Progenitor cell of endocrine pancreas (in vitro differentiated cells): ENCODE results near the gene PDE1C. TPM values are rescaled to one million over a fixed set of nuclear protein-coding genes. Genes with fewer than 3 reads are reported as not detected.

Experiments
- DNase-seq: peaks from one replicate; pipeline ENCODE4 v3.0.0; 2021; ENCODE audit warnings: low spot score; ENCODE audit not compliant: unreplicated experiment
- H3K27ac Mint-ChIP-seq: 2 replicates; pipeline ENCODE4 v1.8.0; 2021; ENCODE audit warnings: mild to moderate bottlenecking, moderate library complexity, mixed read lengths
- H3K27me3 Mint-ChIP-seq: 2 replicates; pipeline ENCODE4 v1.8.0; 2021; ENCODE audit warnings: mixed read lengths
- H3K36me3 Mint-ChIP-seq: 2 replicates; pipeline ENCODE4 v1.8.0; 2022; ENCODE audit warnings: mixed read lengths; ENCODE audit not compliant: insufficient read depth
- H3K4me1 Mint-ChIP-seq: 2 replicates; pipeline ENCODE4 v1.8.0; 2021; ENCODE audit warnings: low read depth, mixed read lengths
- H3K4me3 Mint-ChIP-seq: 2 replicates; pipeline ENCODE4 v1.8.0; 2021; ENCODE audit warnings: low read depth, mild to moderate bottlenecking, moderate library complexity, mixed read lengths
- H3K9me3 Mint-ChIP-seq: 2 replicates; pipeline ENCODE4 v1.8.0; 2021; ENCODE audit warnings: low read depth, mixed read lengths
- total RNA-seq: library from RNA; stranded (reverse); gene quantifications from 2 replicates; pipeline ENCODE4 v1.2.1, GENCODE V29; 2021
- TF ChIP-seq, protein P1 (sequence below): fragments of 200-600 bp; sonication (generic); IDR thresholded peaks from one replicate; pipeline ENCODE4 v1.5.0; 2021; ENCODE audit warnings: antibody characterized with exemption, mild to moderate bottlenecking; ENCODE audit not compliant: unreplicated experiment

The PDE1C gene
- total RNA-seq, 1 donor from 2014 or later: 1.7 TPM

DNA sequence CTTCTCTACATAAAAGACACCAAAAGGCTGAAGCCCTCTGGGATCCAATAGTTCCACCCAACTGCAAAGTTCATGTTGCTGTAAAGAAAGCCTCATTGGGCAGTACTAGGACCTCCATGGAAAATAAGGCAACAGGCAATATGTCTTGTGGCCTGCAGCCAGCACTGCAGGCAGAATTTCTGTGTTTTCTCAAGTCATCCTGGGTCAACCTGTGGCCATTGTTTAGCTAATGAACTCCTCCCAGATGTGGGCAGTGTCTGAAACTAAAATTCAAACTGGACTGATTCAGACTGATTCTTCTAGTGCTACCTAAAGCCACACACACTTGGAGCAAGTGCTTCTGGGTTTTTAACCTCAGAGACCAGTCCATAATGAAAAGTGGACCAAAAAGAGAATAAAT is 241.7 kb downstream of the PDE1C start:
- Mint-ChIP-seq H3K36me3 (no peaks in the 10 kb centered on the region), H3K9me3 (no peaks in the 10 kb centered on the region), H3K4me3 (no peak overlapping the region), H3K27me3 (peaks cover 8% of the 10 kb centered on the region), H3K27ac (no peak overlapping the region), H3K4me1 (peaks cover 2% of the 10 kb centered on the region)
- TF ChIP-seq, protein P1, sequence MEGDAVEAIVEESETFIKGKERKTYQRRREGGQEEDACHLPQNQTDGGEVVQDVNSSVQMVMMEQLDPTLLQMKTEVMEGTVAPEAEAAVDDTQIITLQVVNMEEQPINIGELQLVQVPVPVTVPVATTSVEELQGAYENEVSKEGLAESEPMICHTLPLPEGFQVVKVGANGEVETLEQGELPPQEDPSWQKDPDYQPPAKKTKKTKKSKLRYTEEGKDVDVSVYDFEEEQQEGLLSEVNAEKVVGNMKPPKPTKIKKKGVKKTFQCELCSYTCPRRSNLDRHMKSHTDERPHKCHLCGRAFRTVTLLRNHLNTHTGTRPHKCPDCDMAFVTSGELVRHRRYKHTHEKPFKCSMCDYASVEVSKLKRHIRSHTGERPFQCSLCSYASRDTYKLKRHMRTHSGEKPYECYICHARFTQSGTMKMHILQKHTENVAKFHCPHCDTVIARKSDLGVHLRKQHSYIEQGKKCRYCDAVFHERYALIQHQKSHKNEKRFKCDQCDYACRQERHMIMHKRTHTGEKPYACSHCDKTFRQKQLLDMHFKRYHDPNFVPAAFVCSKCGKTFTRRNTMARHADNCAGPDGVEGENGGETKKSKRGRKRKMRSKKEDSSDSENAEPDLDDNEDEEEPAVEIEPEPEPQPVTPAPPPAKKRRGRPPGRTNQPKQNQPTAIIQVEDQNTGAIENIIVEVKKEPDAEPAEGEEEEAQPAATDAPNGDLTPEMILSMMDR: no peak
- no peak for DNase-seq

DNA sequence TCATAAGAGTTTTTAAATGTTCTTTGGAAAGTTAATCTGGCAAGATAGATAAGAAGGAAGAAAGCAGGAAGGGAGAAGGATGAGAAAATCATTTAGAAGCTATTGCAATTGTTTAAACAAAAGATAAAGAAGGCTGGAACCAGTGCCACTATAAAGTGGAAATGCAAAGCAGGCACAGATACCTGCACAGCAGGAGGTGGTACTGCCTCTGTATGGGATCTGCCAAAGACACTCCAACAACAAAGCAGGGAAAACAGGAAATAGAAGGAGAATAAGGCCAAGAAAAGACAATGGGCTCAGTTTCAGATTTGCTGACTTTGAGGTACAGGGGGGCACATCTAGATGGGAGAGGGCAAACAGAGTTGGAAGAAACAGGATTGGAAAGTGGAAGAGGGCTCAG is 244.6 kb downstream of the PDE1C start:
- peaks cover 8% of the 10 kb centered on the region for H3K27me3 Mint-ChIP-seq
- DNase-seq: no peak
- H3K36me3 Mint-ChIP-seq: no peaks in the 10 kb centered on the region
- no peak overlapping the region for H3K27ac Mint-ChIP-seq
- TF ChIP-seq, protein P1: no peak
- no peaks in the 10 kb centered on the region for H3K9me3 Mint-ChIP-seq
- H3K4me3 Mint-ChIP-seq: no peak overlapping the region
- peaks cover 2% of the 10 kb centered on the region for H3K4me1 Mint-ChIP-seq

DNA sequence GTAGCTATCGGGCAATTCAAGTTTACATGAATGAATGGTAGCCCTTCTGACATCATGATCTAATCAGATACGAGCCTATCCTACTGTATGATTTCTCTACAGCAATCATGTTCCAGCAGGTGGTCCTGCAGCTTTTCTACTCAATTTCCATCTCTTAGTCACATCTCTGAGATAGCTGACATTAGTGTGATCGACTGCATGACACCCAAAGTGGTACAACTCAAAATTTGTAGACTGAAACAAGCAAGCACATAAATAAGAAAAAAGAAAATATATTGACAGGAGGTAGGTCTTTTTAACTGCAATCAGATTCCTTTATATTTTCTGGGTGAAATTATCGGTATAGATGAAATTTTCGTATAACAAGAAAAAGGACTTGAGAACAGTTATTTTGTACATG is 251.2 kb downstream of the PDE1C start:
- Mint-ChIP-seq H3K36me3 (no peaks in the 10 kb centered on the region), H3K27ac (no peak overlapping the region), H3K9me3 (no peaks in the 10 kb centered on the region), H3K4me1 (peaks cover 3% of the 10 kb centered on the region), H3K4me3 (no peak overlapping the region), H3K27me3 (no peaks in the 10 kb centered on the region)
- no peak for DNase-seq
- TF ChIP-seq, protein P1: no peak

DNA sequence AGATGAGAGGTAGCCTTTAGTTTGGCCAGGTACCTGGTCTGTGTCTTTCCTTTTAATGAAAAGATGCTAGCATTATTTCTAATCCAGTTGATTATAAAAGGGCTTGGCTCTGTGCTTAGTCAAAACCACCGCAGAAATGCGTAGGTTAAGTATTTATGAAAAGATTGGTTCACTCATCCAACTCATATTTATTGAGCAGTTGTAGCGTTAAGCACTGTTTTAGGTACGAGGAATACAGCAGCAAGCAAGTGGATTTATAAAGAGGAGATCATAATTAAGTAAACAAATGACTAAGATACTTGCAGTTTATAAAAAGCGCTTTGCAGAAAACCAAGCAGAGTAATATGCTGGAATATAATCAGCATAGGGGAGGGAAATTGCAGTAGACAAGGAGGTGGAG is 253.4 kb downstream of the PDE1C start:
- no peak overlapping the region for H3K27ac Mint-ChIP-seq
- H3K4me1 Mint-ChIP-seq: peaks cover 4% of the 10 kb centered on the region
- H3K4me3 Mint-ChIP-seq: no peak overlapping the region
- H3K9me3 Mint-ChIP-seq: no peaks in the 10 kb centered on the region
- no peaks in the 10 kb centered on the region for H3K36me3 Mint-ChIP-seq
- TF ChIP-seq, protein P1: no peak
- no peaks in the 10 kb centered on the region for H3K27me3 Mint-ChIP-seq
- no peak for DNase-seq

DNA sequence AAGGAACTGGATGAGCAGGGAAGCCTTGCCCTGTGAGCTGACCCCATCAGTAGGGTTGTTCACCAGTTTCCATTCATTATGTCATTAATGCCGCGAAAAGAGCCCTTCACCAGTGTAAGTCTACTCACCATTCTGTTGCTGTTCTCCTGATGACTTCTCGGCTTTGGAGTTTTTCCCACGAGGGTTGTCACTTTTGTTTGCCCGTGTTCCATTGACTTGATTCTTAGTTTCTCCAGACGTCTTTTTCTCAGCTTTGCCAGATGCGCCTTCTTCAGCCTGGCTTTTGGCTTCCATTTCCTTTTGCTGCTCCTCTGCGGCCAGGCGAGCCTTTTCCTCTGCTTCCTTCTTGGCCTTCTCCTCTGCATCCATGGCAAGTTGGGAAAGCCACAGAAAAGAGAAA is 254.4 kb downstream of the PDE1C start:
- TF ChIP-seq, protein P1: no peak
- no peak for DNase-seq
- Mint-ChIP-seq H3K27me3 (no peaks in the 10 kb centered on the region), H3K9me3 (no peaks in the 10 kb centered on the region), H3K4me1 (peaks cover 4% of the 10 kb centered on the region), H3K4me3 (no peak overlapping the region), H3K27ac (no peak overlapping the region), H3K36me3 (no peaks in the 10 kb centered on the region)
